GM12864 (cell line): ENCODE data around the gene TECTB.

ENCODE experiments used
- DNase-seq: peaks from one replicate; pipeline ENCODE4 v3.0.0-alpha.2; 2011; ENCODE audit warnings: low read depth
- H3K4me3 ChIP-seq: 2 replicates; pipeline ENCODE4 v1.5.1; 2011; ENCODE audit warnings: mild to moderate bottlenecking, low read depth, low read length, control low read depth
- TF ChIP-seq, protein P1 (sequence below): IDR thresholded peaks from 2 replicates; pipeline ENCODE4 v1.5.1; 2011; ENCODE audit warnings: low read depth, mild to moderate bottlenecking, moderate library complexity, low read length, control low read depth, inconsistent platforms; ENCODE audit errors: missing control alignments

TECTB gene

DNA sequence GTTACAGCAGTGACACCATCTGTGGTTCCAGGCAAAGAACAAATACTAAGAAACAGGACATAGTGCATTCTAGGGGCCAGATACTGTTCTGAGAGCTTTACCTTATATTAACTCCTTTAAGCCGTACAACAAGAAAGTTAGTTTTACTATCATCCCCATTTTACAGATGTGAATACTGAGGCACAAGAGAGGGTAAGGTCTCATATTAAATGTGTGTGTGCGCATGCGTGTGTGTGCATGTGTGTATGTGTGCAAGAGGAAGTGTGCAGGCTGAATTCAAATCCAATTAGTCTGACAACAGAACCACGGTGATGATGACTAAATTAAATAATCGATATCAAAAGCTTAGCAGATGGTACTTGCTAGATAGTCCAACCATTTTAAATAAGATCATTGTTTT lies 11.0 kb downstream of the TECTB start:
- DNase-seq: no peak
- H3K4me3 ChIP-seq: no peak overlapping the region
- TF ChIP-seq, protein P1, sequence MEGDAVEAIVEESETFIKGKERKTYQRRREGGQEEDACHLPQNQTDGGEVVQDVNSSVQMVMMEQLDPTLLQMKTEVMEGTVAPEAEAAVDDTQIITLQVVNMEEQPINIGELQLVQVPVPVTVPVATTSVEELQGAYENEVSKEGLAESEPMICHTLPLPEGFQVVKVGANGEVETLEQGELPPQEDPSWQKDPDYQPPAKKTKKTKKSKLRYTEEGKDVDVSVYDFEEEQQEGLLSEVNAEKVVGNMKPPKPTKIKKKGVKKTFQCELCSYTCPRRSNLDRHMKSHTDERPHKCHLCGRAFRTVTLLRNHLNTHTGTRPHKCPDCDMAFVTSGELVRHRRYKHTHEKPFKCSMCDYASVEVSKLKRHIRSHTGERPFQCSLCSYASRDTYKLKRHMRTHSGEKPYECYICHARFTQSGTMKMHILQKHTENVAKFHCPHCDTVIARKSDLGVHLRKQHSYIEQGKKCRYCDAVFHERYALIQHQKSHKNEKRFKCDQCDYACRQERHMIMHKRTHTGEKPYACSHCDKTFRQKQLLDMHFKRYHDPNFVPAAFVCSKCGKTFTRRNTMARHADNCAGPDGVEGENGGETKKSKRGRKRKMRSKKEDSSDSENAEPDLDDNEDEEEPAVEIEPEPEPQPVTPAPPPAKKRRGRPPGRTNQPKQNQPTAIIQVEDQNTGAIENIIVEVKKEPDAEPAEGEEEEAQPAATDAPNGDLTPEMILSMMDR: no peak

DNA sequence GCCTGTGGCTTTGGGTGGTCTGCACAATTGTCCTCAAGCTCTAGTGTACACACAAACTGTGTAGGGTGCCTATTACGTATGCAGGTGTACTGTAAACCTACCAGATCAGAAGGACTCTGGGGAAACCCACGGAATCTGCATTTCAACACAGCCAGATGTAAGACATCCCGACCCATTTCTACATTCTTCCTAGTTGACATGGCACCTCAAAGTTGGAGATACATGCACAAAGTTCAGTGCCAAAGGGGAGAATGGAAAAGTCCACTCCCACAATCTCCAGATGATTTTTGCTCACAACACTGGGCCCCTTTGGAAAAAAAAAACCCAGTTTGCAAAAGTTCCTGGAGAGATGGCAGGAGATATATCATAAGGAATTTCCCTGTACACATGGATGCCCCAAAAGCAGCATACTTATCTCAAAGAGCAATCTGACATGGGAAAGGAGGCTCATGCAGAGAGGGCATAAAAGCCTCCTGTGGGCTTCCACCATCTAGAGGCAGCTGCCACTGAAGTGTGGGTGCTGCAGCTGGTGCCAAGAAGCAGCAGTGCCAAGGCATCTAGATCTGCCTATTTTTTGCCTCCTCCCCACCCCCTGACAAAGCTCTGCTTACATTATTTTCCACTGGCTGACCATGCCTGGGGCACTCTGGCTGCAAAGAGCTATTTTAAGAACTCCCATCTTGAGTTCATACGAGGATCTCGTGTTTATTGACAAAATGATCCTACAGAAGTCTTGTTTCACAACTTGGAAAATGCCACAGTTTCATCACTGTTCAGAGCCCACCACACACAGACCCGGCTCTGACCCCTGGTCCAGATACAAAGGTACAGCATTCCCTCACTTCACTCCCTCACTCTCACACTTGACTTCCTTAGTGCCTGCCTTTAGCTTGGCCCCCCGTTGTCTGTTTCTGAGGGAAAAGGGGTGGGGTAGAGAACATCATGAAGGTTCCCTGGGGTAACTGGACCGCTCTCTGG lies 12.9 kb downstream of the TECTB start:
- TF ChIP-seq, protein P1: no peak
- no peak overlapping the region for H3K4me3 ChIP-seq
- no peak for DNase-seq

DNA sequence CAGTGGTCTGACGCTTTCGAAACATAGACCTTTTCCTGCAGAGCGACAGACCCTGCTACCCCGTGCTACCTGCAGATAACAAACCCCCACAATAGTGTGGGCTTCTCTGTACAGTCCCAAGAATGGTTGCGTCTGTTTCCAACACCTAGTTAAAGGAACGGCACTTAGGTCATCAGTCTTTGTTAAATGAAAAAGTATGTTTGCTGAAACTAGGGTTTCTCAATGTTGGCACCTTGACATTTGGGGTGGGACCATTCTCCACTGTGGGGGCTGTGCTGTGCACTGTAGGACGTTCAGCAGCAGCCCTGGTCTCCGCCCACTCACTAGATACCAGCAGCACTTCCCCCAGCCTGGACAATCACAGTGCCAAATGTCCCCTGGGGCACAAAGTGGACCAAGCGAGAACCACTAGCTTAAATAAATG lies 13.7 kb downstream of the TECTB start:
- TF ChIP-seq, protein P1: no peak
- no peak overlapping the region for H3K4me3 ChIP-seq
- DNase-seq: no peak

DNA sequence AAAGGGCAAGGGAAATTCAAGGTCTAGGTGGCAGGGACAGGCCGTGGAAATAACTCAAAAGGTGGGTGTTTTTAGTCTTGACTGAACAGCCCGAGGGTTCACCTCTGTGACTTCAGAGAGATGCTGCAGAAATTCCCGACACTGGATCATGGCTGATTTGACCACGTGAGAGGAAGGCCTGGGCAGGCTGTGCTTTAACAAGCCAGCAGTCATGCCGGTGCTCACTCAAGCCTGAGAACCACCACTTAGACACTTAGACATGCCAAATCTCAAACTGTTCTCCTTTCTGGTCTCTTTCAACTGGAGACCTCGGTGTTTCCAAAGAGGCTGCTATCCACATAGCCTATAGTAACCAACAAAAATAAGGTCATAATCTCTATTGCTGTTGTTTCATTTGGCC lies 15.4 kb downstream of the TECTB start:
- TF ChIP-seq, protein P1: no peak
- no peak overlapping the region for H3K4me3 ChIP-seq
- no peak for DNase-seq

DNA sequence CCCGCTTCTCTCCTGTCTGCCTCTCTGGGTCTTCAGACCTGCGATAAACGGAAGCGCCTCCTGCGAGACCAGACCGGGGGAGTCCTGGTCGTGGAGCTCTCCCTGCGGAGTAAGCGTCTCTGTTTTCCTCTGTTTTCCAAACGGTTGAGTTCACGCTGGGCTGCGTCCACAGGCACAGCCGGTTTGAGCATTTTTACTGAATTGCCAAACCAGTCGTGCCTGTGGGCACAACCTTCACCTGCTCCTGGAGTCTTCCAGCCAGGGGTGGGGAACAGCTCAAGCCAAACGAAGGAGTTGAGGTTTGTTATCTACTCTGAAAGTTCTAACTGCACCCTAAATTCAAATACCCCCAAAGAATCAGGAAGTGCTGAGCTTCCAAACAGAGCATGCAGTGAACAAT lies 16.3 kb downstream of the TECTB start:
- TF ChIP-seq, protein P1: no peak
- H3K4me3 ChIP-seq: no peak overlapping the region
- DNase-seq: no peak

DNA sequence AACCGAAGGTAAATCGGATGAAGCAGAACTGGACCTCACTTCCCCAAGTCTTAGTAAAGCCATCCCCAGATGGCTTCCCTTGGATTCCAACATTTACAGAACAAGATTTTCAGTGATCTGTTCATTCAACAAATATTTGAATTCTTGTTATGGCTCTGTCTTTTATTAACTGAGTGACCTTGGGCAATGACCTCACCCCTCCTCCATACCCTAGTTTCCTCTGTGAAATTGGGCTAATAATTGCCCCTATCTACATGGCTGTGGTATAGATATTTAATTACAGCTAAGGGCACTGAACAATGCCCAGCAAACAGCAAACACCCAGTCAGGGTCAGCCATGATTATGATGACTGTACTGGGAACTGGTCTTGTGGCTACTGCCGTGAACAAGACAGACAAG lies 19.1 kb downstream of the TECTB start:
- no peak overlapping the region for H3K4me3 ChIP-seq
- no peak for DNase-seq
- TF ChIP-seq, protein P1: no peak
